SKM-1 (cell line): ENCODE data around the gene PGM1.
"Not testable (repeated sequence)": the region's sequence is repeated elsewhere in the genome, so short reads cannot be mapped to it uniquely, and the experiment has no call there.

ENCODE experiments used
- DNase-seq: peaks from one replicate; lab custom pipeline; 2025; ENCODE audit not compliant: unreplicated experiment; lab: John Stamatoyannopoulos, UW

The PGM1 gene

GRCh38 chr1:63593303-63593885 is at the start of gene PGM1:
Gene PGM1 (plus strand): TSS chr1:63593411. CDS start chr1:63593489, 78 bp downstream.
- DNase-seq = peak; percentile 35

GRCh38 chr1:63545780-63546179 is 47.4 kb upstream of the PGM1 start:
- DNase-seq = no peak

DNA sequence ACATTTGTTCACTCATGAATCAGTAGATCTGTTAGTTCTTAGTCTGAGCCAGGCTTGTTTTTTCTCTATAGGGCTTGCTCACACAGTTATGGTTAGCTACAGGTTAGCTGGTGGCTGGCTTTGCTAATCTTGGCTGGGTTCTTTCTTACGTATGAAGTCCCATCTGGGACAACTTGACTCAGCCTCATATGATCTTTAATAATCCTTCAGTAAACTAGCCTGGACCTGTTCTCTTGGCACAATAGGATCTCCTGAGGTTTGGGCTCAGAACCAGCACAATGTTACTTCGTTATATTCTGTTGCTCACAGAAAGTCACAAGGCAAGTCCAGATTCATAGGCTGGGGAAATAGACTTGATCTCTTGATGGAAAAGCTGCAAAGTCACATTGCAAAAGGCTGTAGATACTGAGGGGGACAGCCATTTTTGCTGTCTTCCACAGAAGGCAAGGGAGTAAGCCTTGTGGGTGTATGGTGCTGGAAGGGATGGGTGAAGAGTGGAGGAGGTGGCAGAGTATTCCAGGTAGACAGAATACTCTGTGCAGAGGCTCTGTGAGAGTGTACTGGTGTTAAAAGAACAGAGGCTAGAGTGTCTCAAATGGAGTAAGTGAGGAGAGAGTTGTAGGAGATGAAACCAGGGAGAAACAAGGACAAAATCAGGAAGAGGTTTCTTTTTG is 45.5 kb upstream of the PGM1 start:
- no peak for DNase-seq

DNA sequence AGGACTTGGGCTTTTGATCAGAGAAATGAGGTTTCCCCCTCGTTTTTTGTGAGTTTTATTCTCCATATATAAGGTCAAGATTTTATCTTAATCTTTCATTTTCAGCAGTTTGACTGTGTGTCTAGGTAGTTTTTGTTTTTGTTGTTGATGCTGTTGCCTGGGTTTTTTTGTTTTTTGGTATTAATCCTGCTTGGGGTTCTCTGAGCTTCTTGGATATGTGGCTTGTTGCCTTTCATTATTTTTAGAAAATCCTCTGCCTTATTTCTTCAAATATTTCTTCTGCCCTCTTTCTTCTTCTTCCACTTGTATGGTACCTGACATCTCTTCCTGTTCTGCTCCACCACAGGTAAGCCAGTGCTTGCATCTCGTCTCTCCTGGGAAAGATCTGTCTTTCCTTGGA is 44.9 kb upstream of the PGM1 start:
- no peak for DNase-seq

DNA sequence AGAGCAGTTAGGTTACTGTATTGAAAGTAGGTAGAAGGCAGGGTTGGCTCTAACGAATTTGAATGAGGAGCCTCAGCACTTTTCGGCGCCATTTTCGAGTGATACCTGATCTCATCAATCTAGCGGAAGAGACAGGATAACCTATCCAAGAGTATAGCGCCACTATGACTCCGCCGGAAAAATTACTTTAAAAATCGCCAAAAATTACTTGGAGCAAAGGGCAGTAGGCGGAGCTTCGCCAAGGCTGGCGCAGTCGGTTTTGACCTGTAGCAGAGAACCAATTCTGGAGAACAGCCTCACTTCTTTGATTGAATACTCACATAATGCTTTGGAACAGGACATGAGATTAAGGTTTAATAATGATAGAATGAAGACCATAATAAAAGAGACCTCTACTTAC is 44.3 kb upstream of the PGM1 start:
- no peak for DNase-seq

GRCh38 chr1:63555480-63555879 is 37.7 kb upstream of the PGM1 start:
- no peak for DNase-seq

GRCh38 chr1:63557365-63557987 is 35.7 kb upstream of the PGM1 start:
- no peak for DNase-seq

GRCh38 chr1:63559357-63559756 is 33.9 kb upstream of the PGM1 start:
- DNase-seq = no peak

DNA sequence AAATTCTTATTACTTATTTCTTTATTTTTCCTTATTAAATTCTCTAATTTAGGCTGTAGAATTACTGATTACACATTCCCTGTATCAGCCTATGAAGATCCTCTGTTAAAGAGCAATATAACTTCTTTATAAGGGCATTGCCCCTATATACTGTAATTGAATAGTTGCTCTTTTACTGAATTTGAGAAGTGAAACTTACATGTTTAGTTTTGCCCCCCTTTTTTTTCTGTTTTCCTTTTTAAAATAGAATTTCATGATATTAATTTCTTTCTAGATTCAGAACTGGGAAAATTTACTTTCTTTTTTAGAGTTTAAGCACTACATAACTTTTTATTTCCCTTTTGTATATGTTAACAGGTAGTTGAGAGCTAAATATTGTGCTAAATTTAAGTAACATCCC is 29.5 kb upstream of the PGM1 start:
- DNase-seq = no peak

- no peak for DNase-seq
Observed at GRCh38 chr1:63569068-63569467, 24.1 kb upstream of the PGM1 start.

- DNase-seq = no peak
Observed at GRCh38 chr1:63569640-63570316, 23.4 kb upstream of the PGM1 start.

- DNase-seq = not testable (repeated sequence)
Observed at GRCh38 chr1:63572686-63573085, 20.5 kb upstream of the PGM1 start.

DNA sequence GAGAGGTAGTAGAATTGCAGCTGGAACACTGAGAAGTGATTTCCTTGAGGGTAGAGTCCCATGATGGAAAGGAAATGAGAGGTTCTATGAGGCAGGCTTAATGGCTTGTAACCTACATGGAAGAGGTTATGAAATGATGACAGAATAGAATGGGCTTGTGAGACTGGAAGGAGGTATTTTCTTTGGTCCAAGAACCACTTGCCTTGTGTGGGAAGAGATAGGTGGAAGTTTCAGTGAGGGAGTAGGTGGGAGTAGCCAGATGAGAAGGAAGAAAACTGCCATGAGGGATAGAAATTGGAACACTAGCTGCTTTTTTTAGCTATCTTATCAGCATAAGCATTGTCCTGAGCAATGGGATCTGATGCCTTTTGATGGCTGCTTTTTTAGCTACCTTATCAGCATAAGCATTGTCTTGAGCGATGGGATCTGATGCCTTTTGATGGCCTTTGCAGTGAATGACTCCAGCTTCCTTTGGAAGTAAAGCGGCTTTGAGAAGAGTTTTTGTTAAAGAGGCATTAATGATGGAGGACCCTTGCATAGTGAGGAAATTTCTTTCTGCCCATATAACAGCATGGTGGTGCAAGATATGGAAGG is 18.9 kb upstream of the PGM1 start:
- DNase-seq = not testable (repeated sequence)

GRCh38 chr1:63575340-63575826 is 17.8 kb upstream of the PGM1 start:
- DNase-seq = no peak

DNA sequence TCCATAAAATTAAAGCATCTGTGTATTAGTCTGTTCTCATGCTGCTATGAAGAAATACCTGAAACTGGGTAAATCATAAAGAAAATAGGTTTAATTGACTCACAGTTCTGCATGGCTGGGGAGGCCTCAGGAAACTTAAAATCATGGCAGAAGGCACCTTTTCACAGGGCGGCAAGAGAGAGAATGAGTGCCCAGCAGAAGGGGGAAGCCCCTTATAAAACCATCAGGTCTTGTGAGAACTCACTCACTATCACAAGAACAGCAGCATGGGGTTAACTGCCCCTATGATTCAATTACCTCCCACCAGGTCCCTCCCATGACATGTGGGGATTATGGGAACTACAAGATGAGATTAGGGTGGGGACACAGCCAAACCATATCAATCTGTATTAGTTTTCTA is 6.9 kb upstream of the PGM1 start:
- not testable (repeated sequence) for DNase-seq

- no peak for DNase-seq
Observed at GRCh38 chr1:63590166-63590560, 3.0 kb upstream of the PGM1 start.

DNA sequence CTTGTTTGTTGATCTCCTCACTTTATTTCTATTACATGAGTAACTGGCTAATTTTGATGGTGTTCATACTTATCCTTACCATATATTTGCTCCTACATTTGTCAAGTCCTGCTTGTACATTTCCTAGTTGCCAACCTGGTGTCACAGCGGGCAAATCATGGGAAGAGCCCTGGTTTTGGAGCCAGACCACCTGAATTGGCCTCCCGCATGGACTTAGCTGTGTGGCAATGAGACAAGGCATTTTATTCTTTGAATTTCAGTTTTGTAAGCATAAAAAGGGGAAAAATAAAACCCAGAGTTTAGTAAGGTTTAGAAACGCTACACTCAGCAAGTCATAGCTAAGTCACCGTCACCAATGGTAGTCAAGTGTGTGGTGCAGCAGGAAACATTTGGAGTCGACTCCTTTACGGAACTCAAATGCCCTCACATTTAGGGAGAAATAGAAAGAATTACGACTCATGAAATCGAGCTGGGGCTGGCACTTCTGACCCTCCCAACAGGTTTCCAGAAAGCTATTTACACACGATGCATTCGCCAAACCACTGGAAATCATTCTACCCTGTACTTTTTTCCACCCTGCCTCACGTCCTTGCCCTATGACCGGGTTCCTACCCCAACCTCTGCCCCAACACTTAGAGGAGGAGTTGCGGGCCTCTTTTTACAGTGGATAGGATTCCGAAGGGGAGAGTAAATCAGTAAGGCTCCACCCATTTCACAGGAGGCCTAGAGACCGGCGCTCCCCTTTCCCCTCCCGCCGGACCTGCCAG is 492 bp upstream of the PGM1 start:
- peak; percentile 43 for DNase-seq

GRCh38 chr1:63593886-63594605 is 835 bp downstream of the PGM1 start:
- DNase-seq = peak; percentile 52

- no peak for DNase-seq
Observed at GRCh38 chr1:63595435-63595834, 2.2 kb downstream of the PGM1 start.

DNA sequence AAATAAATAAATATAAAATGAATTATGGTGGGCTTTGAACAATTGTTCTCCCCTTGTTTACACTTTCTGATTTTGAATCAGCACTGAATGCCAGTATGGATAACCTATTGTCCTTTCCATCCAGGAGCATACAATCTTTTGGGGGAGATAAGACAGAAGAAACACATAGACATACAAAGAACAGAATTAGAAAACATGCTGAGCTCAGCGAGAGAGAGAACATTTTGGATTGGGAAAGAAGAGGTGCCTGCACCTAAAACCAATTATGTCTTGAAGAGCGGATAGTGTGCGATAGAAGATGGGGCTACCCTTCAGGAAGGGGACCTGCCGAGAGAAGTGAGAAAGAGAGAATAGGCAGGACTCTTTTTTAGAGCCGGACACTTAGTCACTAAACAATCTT is 6.6 kb downstream of the PGM1 start:
- no peak for DNase-seq
